Endothelial cell of umbilical vein (primary cell): ENCODE results near the gene OR2B6. TPM values are rescaled to one million over a fixed set of nuclear protein-coding genes. Genes with fewer than 3 reads are reported as not detected.

Experiments
- BruUV-seq: library from RNA; stranded (reverse); fragments of 400-500 nt; replicated peaks from 2 replicates; lab custom pipeline; 2021; lab: Mats Ljungman, UMichigan
- CTCF ChIA-PET: fragments of 300-600, 350-600 bp; sonication (Branson Sonifier 250); formaldehyde crosslinking; loops from one replicate; lab custom pipeline; 2021; ENCODE audit warnings: antibody characterized with exemption, inconsistent platforms; lab: Charles Lee
- POLR2A ChIA-PET: fragments of 300-600, 350-600 bp; sonication (Branson Sonifier 250); formaldehyde crosslinking; loops from one replicate; lab custom pipeline; 2021; ENCODE audit warnings: antibody characterized with exemption, inconsistent platforms; lab: Charles Lee
- DNase-seq: peaks from one replicate; pipeline ENCODE4 v3.0.0-alpha.2; 2011; ENCODE audit warnings: low read depth, low spot score
- FAIRE-seq: peaks from 2 replicates; lab custom pipeline; 2011; peaks lifted over from hg19 to GRCh38; lab: Jason Lieb, UNC
- H2AFZ ChIP-seq: 2 replicates; pipeline ENCODE4 v1.6.0; 2012; ENCODE audit warnings: low read depth, low read length, control low read depth, inconsistent platforms
- H3K27ac ChIP-seq: 2 replicates; pipeline ENCODE4 v1.5.1; 2011; ENCODE audit warnings: low read depth, mild to moderate bottlenecking, control low read depth, low read length, moderate library complexity; ENCODE audit not compliant: insufficient read depth
- H3K27me3 ChIP-seq, 2 experiments: 2 replicates each; pipeline versions ENCODE4 v1.6.0 to v1.6.1; 2011; ENCODE audit warnings: low read length in 2 of 2, mixed read lengths in 1 of 2; ENCODE audit not compliant: control insufficient read depth in 2 of 2, insufficient read depth in 2 of 2
- H3K36me3 ChIP-seq, 2 experiments: 2 replicates in 1 of 2; 3 replicates in 1 of 2; pipeline ENCODE4 v1.5.1; 2011; ENCODE audit warnings: low read length in 2 of 2, mild to moderate bottlenecking in 1 of 2, moderate library complexity in 1 of 2; ENCODE audit not compliant: control insufficient read depth in 2 of 2, insufficient read depth in 2 of 2; ENCODE audit errors: extremely low read depth in 1 of 2
- H3K4me1 ChIP-seq: 3 replicates; pipeline ENCODE4 v1.5.1; 2011; ENCODE audit warnings: mild to moderate bottlenecking, low read length; ENCODE audit not compliant: control insufficient read depth, insufficient read depth; ENCODE audit errors: extremely low read depth
- H3K4me2 ChIP-seq: 2 replicates; pipeline ENCODE4 v1.6.1; 2011; ENCODE audit warnings: low read length, control low read depth, mixed read lengths; ENCODE audit not compliant: insufficient read depth
- H3K4me3 ChIP-seq, 3 experiments: fragments of 200-600 bp in 1 of 3; sonication (generic), shearing (Covaris generic) in 1 of 3; replicated peaks in 1 of 3; 2 replicates each; pipeline ENCODE4 v1.5.1; 2011 to 2016; ENCODE audit warnings: control low read depth in 3 of 3, low read length in 3 of 3, mild to moderate bottlenecking in 2 of 3, inconsistent platforms in 1 of 3, low read depth in 1 of 3, moderate library complexity in 1 of 3; ENCODE audit not compliant: insufficient read depth in 1 of 3
- H3K79me2 ChIP-seq: 2 replicates; pipeline ENCODE4 v1.6.0; 2012; ENCODE audit warnings: low read length, inconsistent platforms; ENCODE audit not compliant: control insufficient read depth, insufficient read depth
- H3K9ac ChIP-seq: replicated peaks from 2 replicates; pipeline ENCODE3; 2011; ENCODE audit warnings: low read length, control low read depth; ENCODE audit not compliant: insufficient read depth; ENCODE audit errors: extremely low read depth
- H3K9me1 ChIP-seq: replicated peaks from 3 replicates; pipeline ENCODE4 v1.6.0; 2011; ENCODE audit warnings: mild to moderate bottlenecking, low read length; ENCODE audit not compliant: control insufficient read depth, insufficient read depth; ENCODE audit errors: extremely low read depth
- H3K9me3 ChIP-seq: replicated peaks from 2 replicates; pipeline ENCODE4 v1.5.1; 2012; ENCODE audit warnings: low read length, inconsistent platforms; ENCODE audit not compliant: control insufficient read depth, insufficient read depth
- H4K20me1 ChIP-seq: replicated peaks from 2 replicates; pipeline ENCODE3; 2011; ENCODE audit warnings: mild to moderate bottlenecking, low read length; ENCODE audit not compliant: control insufficient read depth, insufficient read depth; ENCODE audit errors: extremely low read depth
- EZH2 ChIP-seq: IDR thresholded peaks from 2 replicates; pipeline ENCODE4 v1.6.1; 2012; ENCODE audit warnings: borderline replicate concordance, low read depth, mild to moderate bottlenecking, moderate library complexity, low read length, inconsistent platforms; ENCODE audit not compliant: severe bottlenecking
- FOS ChIP-seq: IDR thresholded peaks from 2 replicates; pipeline ENCODE4 v1.6.1; 2011; ENCODE audit warnings: mild to moderate bottlenecking, low read length, moderate library complexity, borderline replicate concordance; ENCODE audit not compliant: insufficient read depth
- GATA2 ChIP-seq: IDR thresholded peaks from 2 replicates; pipeline ENCODE4 v1.7.0; 2011; ENCODE audit warnings: low read depth, mild to moderate bottlenecking, moderate library complexity, mixed read lengths, low read length; ENCODE audit not compliant: insufficient read length, insufficient read depth
- JUN ChIP-seq: IDR thresholded peaks from 2 replicates; pipeline ENCODE4 v1.6.1; 2011; ENCODE audit warnings: borderline replicate concordance, low read depth; ENCODE audit not compliant: insufficient read length, insufficient read depth
- MYC ChIP-seq: IDR thresholded peaks from one replicate; pipeline ENCODE4 v1.6.1; 2011; ENCODE audit warnings: mild to moderate bottlenecking, low read depth, low read length
- POLR2A ChIP-seq: IDR thresholded peaks from 2 replicates; pipeline ENCODE4 v1.6.1; 2012; ENCODE audit warnings: low read depth, mild to moderate bottlenecking, control low read depth, low read length
- POLR2AphosphoS5 ChIP-seq: IDR thresholded peaks from 2 replicates; pipeline ENCODE4 v1.6.1; 2012; ENCODE audit warnings: low read depth, mild to moderate bottlenecking, control low read depth, low read length, moderate library complexity; ENCODE audit not compliant: insufficient read depth
- dilution Hi-C: fragments of 300-500 bp; cut with MboI; formaldehyde crosslinking; loops from one replicate; pipeline ENCODE4 v1.15.0; 2019; ENCODE audit warnings: low sequenced_read_pairs; ENCODE audit not compliant: extremely low pct_ligation_motif_present
- intact Hi-C: fragments of 100-400 bp; cut with micrococcal nuclease; formaldehyde crosslinking; loops from one replicate; pipeline ENCODE4 v1.10.0; 2022
- polyA plus RNA-seq, 4 experiments: library from polyadenylated mRNA; depleted of rRNA in 3 of 4; stranded (reverse) in 3 of 4; unstranded in 1 of 4; fragments of >200 nt; gene quantifications; 2 replicates each; pipeline versions ENCODE4 v1.2.1 to v1.2.3, GENCODE V29; 2011 to 2012; ENCODE audit warnings: missing spikeins in 1 of 4
- total RNA-seq: library from RNA; stranded (reverse); gene quantifications from 2 replicates; pipeline ENCODE4 v1.2.3, GENCODE V29; 2021
- TF ChIP-seq, protein P1 (sequence below): IDR thresholded peaks from 2 replicates; pipeline ENCODE4 v1.6.1; 2011; ENCODE audit not compliant: insufficient read depth, insufficient read length
- TF ChIP-seq, protein P2 (sequence below), 2 donors: IDR thresholded peaks; 1 replicate in 1 of 2; 2 replicates in 1 of 2; pipeline ENCODE4 v1.5.1; 2011; ENCODE audit warnings: low read length in 2 of 2, mild to moderate bottlenecking in 2 of 2, moderate library complexity in 2 of 2, control low read depth in 1 of 2, inconsistent platforms in 1 of 2, low read depth in 1 of 2; ENCODE audit not compliant: insufficient read depth in 1 of 2; ENCODE audit errors: extremely low read depth in 1 of 2

The OR2B6 gene
- total and polyA plus RNA-seq, 2 donors (not counting 3 experiments of a cell fraction or from before 2014, with no cell fraction given): not detected

DNA sequence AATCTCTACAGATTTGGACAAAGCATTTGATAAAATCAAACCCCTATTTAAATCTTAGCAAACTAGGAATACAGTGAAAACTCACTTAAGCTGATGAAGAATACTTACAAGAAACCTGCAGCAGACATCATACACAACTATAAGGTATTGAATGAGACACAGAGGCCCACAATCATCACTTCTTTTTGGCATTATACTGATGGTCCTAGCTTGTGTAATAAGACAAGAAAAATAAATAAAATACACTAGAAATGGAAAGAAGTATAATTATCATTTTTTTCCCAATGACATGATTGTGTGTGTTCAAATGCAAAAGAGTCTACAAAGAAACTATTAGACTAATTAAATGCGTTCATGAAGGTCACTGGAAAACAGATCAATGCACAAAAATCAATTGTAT is 8.8 kb upstream of the OR2B6 start:
- H3K4me2 ChIP-seq: no peak overlapping the region
- no peaks in the 10 kb centered on the region for H3K4me1 ChIP-seq
- no peak overlapping the region for H3K9ac ChIP-seq
- FAIRE-seq (no peak), DNase-seq (no peak)
- no peaks in the 10 kb centered on the region for H3K9me1 ChIP-seq
- no peaks in the 10 kb centered on the region for H3K79me2 ChIP-seq
- TF ChIP-seq POLR2AphosphoS5 (no peak), FOS (no peak), GATA2 (no peak), JUN (no peak), POLR2A (no peak), EZH2 (no peak), MYC (no peak)
- TF ChIP-seq, protein P1, sequence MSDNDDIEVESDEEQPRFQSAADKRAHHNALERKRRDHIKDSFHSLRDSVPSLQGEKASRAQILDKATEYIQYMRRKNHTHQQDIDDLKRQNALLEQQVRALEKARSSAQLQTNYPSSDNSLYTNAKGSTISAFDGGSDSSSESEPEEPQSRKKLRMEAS: no peak
- TF ChIP-seq, protein P2, sequence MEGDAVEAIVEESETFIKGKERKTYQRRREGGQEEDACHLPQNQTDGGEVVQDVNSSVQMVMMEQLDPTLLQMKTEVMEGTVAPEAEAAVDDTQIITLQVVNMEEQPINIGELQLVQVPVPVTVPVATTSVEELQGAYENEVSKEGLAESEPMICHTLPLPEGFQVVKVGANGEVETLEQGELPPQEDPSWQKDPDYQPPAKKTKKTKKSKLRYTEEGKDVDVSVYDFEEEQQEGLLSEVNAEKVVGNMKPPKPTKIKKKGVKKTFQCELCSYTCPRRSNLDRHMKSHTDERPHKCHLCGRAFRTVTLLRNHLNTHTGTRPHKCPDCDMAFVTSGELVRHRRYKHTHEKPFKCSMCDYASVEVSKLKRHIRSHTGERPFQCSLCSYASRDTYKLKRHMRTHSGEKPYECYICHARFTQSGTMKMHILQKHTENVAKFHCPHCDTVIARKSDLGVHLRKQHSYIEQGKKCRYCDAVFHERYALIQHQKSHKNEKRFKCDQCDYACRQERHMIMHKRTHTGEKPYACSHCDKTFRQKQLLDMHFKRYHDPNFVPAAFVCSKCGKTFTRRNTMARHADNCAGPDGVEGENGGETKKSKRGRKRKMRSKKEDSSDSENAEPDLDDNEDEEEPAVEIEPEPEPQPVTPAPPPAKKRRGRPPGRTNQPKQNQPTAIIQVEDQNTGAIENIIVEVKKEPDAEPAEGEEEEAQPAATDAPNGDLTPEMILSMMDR (IDR thresholded peaks at IDR 0.05; ENCODE audit: extremely low read depth in 1 of 2, insufficient read depth in 1 of 2, low read depth in 1 of 2, low read length in 2 of 2): no peak
- H3K4me3 ChIP-seq: no peak overlapping the region
- no peaks in the 10 kb centered on the region for H3K9me3 ChIP-seq
- dilution Hi-C loops: no loop called here
- BruUV-seq: no TSS peak
- H4K20me1 ChIP-seq: no peaks in the 10 kb centered on the region
- no peak overlapping the region for H2AFZ ChIP-seq
- ChIA-PET POLR2A (no interaction called here), CTCF (no interaction called here)
- intact Hi-C loops: no loop called here
- no peaks in the 10 kb centered on the region for H3K36me3 ChIP-seq
- H3K27me3 ChIP-seq: peaks cover 0 to 3% of the 10 kb centered on the region in 2 experiments
- no peak overlapping the region for H3K27ac ChIP-seq
